A172 (cell line): ENCODE data around the gene HSD17B14. TPM values are rescaled to one million over a fixed set of nuclear protein-coding genes. Genes with fewer than 3 reads are reported as not detected.

Source experiments
- DNase-seq: peaks from one replicate; pipeline ENCODE4 v3.0.0-alpha.2; 2015; ENCODE audit warnings: low spot score
- total RNA-seq: library from RNA; depleted of rRNA; stranded (reverse); fragments of >200 nt; shearing (Covaris generic); gene quantifications from 2 replicates; pipeline ENCODE4 v1.2.3, GENCODE V29; 2014

HSD17B14 gene
- total RNA-seq, 1 experiment from 2014 or later: 14.6 TPM

DNA sequence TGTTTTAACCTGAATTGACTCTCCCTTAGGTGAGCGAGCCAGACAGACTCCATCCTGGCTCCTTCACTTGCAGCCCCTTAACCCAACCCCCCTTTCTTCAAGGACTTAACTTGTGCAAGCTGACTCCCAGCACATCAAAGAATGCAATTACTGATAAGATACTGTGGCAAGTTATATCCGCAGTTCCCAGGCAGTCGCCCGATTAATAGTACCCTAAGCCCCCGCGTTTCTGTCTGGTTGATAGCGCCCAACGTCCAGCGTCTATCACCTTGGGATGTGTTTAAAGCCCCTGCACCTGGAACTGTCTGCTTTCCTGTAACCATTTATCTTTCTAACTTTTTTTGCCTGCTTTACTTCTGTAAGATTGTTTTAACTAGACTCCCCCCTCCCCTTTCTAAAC lies 6.2 kb downstream of the HSD17B14 start:
- no peak for DNase-seq

DNA sequence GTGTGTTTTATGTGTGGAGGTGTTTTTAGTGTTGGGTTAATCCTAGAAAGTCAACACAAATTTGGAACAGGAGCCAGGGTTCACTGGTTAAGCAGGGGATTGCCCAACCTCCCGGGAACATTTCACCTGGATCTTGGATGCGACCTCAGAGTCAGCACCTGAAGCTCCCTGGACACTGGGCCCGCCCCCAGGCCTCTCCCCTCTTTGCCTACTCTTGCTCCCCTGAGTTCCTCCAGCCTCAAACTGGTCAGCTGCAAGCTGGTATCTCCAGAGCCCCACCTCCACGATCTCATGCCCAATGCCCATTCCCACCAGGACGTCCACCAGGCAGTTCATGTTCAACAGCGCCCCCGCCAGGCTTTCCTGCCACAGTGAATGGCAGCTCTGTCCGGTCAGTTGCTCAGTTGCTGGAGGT lies 9.7 kb downstream of the HSD17B14 start:
- DNase-seq: no peak

DNA sequence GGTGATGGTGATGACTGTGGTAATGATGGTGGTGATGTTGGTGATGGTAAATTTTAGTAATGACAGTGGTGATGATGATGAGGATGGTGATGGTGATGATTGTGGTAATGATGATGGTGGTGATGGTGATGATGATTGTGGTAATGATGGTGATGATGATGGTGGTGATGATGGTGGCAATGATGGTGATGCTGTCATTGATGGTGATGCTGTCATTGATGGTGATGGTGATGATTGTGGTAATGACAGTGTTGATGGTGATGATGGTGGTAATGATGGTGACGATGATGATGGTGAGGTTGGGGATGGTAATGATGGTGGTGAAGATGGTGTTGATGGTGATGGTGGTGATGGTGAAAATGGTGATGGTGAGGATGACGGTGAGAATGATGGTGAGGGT lies 13.8 kb downstream of the HSD17B14 start:
- DNase-seq: no peak

DNA sequence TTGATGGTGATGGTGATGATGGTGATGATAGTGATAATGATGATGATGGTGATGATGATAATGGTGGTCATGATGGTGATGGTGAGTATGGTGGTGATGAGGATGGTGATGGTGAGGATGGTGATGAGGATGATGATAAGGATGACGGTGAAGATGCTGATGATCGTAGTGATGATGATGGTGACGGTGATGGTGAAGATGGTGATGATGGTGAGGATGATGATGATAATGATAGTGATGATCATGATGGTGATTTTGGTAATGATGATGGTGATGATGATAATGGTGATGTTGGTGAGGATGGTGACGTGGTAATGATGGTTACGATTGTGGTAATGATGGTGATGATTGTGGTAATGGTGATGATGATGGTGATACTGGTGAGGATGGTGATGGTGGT lies 14.7 kb downstream of the HSD17B14 start:
- DNase-seq: no peak

DNA sequence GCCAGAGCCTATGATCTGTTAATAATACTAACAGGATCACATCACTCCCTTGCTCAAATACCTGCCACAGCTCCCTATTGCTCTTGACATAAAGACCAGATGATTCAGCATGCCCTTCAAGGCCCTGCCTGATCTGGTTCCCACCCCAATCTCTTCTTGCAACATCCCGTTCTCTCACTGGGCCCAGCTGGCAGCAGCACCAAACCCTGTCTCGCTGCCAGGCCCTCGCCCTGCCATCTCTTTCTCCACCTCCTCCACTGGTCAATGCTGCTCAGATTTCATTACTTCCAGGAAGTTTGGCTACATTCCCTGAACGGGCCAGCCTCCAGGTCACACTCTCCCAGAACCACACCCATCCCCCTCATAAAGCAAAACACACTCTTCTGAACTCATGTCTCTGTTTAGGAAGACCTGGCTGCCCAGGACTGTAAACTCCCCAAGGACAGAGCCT lies 16.9 kb downstream of the HSD17B14 start:
- DNase-seq: peak; percentile 83

DNA sequence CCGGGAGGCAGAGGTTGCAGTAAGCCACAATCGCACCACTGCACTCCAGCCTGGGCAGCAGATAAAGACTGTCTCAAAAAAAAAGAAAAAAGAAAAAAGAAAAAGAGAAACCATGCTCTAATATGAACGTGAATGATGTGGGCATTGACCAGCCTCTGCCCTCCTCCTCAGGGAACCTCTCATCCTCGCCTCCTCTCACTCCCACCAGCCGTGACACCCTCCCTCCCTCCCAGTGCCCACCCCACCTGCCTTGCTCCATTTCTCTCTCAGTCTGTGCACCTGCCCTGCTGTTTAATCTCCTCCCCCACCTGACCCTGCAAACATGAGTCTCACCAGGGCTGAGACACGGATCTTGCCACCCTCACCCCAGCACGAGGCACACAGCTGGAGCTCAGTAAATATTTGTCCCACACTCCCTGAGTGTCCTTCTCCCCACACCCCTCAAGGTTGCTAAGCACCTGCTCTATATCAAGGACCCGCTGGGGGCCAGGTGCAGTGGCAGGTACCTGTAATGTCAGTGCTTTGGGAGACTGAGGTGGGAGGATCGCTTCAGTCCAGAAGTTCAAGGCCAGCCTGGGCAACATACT lies 18.0 kb downstream of the HSD17B14 start:
- no peak for DNase-seq

DNA sequence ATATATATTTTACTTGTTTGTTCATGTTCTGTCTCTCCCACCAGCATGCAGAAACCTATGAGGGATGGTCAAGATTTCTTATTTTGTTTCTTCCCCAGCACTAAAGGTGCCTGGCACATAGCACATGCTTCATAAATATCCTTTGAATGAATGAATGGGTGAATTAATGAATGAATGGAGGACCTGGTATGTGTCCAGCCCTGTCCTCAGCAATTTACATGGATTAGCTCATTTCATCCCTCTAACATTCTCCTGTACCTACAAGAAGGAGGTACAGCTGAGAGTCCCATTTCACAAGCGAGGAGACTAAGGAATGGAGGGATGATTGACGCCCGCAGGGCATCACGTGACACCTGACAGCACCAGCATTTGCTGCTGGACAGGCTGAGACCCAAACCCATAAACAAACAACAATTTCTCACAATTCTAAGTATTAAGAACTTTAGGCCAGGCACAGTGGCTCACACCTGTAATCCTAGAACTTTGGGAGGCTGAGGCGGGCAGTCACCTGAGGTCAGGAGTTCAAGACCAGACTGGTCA lies 18.6 kb downstream of the HSD17B14 start:
- no peak for DNase-seq

DNA sequence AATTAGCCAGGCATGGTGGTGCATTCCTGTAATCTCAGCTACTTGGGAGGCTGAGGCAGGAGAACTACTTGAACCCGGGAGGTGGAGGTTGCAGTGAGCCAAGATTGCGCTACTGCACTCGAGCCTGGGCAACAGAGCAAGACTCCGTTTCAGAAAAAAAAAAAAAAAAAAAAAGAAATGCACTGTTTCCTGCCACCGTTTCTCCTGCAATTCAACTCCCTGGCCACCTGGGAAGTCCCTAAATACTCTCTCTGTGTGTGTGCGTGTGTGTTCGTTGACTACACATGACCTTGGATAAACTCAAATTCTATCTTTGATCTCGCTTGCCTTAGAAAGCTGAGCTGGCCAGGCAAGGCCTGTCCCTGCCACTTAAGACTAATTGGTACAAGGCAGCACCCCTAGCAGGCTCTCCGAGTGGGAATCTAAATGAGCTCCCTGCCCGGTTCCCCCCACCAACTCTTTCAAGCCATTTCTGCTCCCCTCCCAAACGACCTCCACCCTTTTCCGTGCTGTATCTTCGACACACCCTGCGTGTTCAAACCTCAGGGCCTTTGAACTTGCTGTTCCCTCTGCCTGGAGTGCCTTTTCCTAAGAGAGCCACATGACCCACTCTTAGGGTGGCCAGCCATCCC lies 20.3 kb downstream of the HSD17B14 start:
- DNase-seq: peak; percentile 64

DNA sequence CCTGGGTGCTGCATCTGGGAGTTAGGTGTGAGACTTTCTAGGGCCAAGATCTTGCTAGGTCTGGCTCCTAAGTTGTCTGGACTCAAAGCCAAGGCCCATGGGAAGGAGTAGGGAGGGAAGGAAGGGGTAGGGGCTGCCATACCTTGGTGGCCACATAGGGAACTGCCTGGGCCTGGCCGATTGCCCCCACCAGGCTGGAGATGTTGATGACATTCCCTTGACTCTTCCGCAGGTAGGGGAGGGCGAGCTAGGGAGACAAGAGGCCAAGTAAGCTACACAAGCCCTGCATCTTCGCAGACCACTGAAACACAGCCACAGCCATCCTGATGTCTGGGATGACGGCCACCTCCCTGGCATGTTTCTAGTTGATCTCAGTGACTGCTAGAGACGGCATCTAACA lies 21.4 kb downstream of the HSD17B14 start:
- no peak for DNase-seq

DNA sequence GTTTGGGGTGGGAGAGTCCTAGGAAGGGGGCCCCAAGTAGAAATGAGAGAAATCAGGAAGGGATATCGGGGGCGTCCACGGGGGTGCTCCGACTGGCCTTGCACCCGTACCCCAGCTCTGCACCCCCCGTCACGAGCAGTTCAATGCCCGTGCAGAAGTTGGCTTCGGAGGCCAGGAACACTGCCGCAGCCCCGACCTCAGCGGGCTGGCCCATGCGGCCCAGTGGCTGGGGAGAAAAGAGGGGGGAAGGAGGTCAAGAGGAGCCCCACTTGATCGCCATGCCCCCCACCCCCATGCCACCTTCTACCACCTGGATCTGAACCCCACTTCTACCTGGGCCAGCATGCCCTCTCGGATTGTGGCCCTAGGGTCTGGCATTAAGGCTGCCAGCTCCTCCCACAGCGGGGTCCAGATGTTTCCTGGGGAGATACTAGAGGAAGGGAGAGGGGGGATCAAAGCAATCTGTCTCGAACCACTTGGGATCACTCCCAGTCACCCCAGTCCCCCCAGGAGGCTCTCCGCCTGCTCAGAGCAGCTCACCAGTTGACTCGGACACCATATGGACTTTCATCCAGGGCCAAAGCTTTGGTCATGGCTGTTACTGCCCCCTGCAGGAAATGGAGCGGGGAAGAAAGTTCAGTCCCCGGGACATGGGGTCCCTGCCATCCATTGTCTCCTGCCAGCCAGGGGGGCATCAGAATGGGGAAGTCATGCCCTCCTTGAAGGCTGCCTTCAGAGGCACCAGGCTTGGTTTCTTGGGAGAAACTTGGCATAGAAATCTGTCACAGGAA lies 23.0 kb downstream of the HSD17B14 start:
- no peak for DNase-seq

DNA sequence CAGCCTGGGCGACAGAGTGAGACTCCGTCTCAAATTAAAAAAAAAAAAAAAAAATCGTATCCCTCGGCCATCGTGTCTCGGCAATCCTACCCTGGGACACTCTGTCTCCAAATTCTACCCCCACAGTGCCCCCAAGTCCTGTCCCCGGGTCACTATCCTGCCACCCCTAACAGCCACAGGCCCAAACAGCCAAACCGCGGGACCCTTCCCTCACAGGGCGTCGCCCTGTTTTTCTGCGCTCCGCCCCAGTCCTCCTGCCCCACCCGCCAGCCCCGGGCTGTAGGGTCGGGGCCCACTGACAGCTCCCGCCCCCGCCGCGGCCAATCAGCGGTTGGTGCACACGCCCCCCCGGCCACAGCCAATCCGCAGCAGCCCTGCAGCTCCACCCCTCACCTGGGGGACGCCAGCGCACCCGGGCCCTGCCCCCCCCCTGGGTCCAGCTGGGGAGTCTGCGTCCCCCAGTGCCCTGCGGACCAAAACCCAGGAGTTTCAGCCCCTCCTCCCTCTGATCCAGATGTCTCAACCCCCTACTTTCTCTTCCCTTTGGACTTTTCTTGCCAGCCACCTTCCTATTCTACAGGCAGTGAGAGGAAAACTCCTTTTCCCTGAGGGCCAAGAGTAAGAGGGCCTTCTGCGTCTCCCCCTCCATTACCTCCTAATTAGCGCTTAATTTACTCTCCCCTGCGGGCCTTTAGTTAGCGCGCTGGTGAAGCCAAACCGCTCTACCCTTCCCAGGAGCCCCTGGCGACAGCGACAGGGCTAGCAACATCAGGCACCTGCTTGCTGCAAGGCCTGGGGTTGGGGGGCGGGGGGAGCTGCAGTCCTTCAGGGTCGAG lies 24.0 kb downstream of the HSD17B14 start:
- DNase-seq: peak; percentile 36

DNA sequence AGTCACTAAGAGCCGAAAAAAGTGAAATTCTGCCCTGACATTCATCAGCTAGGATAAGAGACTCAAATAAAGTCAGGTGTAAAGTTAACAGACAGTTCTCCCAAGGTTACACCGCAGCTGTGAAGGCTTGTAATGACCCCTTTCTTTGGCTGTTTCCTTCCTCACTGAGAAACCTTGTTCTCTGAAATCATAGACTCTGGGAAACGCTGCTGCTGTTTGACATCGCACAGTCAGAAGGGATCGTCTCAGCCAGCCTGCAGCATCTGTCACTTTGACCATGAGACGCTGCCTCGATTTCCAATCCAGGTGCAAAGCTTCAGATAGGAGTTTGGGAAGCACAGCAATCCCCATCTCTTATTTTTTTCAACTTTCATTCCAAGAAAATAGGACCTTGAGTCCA lies 26.1 kb downstream of the HSD17B14 start:
- DNase-seq: no peak

DNA sequence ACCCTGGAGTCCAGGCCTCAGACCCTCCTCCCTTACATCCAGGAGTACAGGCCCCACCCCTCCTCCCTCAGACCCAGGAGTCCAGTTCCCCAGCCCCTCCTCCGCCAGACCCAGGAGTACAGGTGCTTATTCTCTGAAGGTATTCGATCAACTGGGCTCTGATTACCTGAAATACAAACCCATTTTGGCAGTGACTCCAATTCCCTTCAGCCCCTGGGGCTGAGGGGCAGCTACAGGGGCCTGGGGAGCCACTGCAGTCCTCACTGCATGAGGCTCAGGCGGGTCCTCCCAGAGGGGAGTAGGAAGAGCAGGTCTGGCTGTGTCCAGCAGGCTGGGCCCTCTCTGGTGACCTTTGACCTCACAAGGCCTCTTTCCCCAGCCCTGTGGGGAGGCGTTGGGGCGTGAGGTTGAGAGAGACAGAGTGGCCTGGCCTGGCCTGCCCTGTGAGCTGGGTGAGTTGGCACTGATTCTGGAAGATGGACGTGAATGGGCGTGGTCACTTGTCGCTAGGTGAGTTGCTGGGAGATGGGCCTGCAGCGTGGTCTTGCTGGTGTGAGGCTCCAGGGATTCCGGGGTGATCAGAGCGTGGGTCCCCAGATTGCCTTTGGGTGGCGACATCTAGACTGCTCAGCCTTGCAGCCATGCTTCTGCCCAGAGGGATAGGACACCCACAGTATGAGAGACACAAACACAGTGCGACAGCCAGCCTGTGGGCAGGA lies 28.5 kb downstream of the HSD17B14 start:
- DNase-seq: peak; percentile 28

DNA sequence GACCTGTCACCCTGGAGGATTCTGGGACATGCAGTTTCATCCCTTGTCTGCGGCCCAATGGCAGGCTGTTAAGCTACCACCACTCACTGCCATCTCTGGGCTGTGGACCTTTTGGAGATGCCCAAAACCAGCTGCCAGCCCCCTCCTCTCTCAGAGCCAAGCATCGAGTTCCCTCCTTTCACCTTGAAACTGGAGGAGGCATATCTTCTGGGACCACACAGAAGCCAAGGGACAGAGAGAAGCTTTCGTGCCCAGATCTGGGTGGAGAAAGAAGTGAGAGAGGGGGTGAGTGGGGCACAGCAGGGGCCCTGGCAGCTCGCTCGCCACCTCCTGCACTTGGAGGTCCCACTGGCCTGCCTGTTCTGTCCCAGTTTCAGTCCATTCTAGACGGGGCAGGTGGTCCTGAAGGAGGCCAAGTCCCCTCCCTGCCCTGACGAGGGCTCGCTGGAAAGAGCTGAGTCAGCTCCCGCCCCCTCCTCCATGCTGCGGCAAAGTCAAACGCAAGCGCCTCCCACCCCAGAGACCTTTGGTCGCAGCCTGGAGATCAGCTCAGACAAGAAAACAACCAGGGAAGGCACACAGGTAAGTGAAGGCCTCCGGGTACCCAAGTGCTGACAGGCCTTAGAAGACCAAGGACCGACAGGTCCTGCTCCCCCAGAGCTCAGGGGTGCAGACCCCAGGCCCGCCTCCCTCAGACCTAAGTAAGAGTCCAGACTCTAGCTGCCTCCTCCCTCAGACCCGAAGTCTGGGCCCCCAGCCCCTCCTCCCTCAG lies 29.3 kb downstream of the HSD17B14 start:
- peak; percentile 21 for DNase-seq

DNA sequence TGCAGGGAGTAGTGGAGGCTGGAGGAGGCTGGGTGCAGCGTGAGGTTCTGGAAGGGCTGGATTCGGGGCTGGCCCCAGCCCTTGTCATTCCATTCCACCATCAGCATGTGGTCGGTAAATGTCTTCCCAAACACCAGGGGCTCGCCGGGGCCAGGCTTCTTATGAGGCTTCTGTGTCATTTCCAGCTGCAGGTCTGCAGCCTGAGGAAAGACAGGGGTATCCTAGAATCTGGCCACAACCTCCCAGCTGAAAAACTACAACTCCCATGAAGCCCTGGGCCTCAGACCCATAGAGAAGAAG lies 29.8 kb downstream of the HSD17B14 start:
- no peak for DNase-seq

DNA sequence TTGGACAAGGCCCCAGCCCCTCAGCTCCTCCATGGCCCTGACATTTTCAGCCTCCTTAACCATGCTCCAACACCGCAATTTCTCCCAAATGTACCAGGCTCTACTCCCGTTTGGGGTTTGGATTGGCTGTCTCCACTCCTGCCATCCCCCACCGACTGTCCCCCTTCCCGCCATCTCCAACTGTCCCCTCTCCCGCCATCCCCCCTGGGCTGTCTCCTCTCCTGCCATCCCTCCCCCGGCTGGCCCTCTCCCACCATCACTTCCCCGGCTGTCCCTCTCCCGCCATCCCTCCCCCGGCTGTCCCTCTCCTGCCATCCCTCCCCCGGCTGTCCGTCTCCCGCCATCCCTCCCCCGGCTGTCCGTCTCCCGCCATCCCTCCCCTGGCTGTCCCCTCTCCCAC lies 30.8 kb downstream of the HSD17B14 start:
- DNase-seq: no peak

DNA sequence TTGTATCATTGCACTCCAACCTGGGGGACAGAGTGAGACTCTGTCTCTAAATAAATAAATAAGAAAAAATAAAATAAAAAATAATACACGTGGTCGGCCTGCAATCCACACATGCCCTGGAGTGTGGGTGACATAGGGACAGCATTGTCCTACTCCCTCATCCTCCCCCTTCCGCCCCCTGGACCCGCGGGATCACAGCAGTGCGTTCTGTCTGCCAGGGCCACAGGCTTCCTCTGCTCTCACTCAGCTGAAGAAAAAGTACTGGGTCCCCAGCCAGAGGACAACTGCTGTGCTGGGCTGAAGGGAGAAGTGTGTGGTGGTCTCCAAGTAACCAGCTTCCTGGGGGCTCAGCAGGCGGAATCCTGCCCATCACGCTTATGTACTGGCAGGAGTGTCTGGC lies 31.8 kb downstream of the HSD17B14 start:
- DNase-seq: no peak

DNA sequence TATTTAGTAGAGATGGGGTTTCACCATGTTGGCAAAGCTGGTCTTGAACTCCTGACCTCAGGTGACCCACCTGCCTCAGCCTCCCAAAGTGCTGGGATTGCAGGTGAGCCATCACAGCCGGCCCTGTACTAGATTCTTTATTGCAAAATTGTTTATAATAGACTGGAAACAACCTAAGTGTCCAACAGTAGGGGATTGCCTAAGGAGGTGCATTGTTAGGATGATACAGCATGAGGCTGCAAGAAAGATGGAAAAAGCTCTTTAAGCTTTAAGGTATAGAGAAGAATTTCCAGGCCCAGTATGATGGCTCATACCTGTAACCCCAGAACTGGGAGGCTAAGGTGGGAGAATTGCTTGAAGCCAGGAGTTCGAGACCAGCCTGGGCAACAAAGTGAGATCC lies 33.7 kb downstream of the HSD17B14 start:
- no peak for DNase-seq

DNA sequence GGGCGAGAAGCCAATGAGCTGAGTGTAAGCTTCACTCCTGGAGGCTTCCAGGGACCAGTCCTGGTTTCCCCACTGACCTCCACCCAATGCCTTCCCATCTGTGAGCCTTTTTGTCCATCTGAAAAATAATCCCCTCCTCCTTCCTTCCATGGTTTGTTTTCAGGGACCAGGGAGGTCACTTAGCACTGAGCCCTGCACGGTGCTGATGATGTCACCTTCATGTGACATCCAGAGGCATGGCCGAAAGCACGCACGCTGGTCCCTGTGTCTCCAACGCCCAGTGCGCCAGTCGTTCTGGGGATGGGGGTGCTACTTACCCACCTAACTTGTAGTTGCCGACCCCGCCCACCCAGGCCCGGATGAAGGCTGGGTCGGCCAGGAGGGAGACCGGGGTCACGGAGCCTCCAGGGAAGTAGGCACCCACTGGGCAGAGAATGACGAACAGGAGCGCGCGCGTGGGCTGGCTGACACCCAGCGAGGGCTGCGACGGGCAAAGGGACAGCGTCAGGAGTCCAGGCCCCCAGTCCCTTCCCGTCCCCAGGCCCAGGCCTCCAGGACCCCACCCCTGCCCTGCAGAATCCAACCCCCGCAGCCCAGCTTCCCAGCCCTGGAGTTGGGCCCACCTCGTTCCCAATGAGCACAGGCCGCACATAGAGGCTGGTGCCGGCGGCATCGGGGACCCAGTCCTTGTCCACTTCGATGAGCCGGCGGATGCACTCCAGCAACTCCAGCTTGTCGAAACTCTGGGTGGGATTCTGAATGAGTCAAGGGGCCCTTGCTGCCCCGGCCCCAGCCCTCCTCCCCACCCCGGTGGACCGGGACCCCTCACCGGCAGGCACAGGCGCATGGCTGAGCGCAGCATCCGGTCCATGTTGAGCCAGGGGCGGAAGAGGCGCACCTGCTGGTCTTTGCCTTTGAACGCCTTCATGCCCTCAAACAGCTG lies 36.7 kb downstream of the HSD17B14 start:
- DNase-seq: no peak
